Measurements from ENCODE around the gene TSPOAP1. TPM values are rescaled to one million over a fixed set of nuclear protein-coding genes. Genes with fewer than 3 reads are reported as not detected.
A peak's percentile ranks its signal among the peaks of the same experiment; 100 is the strongest.

TSPOAP1 gene
- total RNA-seq, 8 experiments from 2014 or later = 0.76 to 23.0 (median 13.2) TPM

DNA sequence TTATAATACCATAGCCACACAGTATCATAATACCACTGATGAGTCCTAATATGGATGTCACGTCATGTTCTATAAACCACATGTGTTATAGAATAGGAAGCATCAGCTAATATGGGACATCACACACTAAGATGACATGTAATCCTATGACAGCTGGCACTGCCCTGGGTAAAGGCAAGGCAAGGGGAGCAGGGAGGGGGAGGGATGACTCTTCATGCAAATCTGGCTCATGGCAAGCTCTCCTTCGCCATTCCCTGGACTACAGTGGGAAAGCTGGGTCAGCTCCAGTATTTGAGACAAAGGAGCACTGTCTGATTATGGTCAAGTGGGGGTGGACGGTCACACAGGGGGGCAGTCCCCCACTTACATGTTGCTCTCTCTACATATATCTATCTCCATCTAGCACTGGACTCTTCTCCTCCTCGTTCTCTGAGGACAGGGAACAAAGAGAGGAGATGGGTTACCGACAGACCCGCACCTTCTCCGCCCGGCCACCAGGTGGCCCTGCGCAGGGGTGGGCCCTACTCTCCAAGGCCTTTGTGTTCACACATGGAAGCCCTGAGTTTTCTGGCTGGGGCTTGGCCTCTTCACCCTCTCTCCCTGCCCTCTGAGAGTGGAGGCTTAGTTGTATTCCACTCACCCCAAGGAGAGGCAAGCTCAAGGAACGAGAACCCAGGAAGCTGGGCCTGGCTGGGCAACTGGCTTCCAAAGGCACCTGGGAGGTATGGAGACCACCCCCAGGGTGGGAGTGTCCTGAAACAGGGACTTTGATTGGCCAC, 24.4 kb downstream of the TSPOAP1 start:
- WGBS, 10 experiments = 50 to 67% methylated on average over 2 to 7 of the region's 10 CpGs; no CpG with 5 or more reads in 8 of the 10 experiments
- in situ Hi-C loops (cut with MboI; ENCODE audit: low pct_unique_long_range_greater_than_20kb in 2 of 9, low sequenced_read_pairs in 9 of 9, unreplicated experiment in 9 of 9) = no loop called here
- H3K4me1 ChIP-seq (replicated peaks in 1 of 2) = no peaks in the 10 kb centered on the region
- peak in 5 of 8 experiments; percentile 26 to 89 (median 86) for ATAC-seq (replicated peaks in 6 of 8)
- no peak overlapping the region for H3K27ac ChIP-seq
- no peak overlapping the region for H3K4me3 ChIP-seq

DNA sequence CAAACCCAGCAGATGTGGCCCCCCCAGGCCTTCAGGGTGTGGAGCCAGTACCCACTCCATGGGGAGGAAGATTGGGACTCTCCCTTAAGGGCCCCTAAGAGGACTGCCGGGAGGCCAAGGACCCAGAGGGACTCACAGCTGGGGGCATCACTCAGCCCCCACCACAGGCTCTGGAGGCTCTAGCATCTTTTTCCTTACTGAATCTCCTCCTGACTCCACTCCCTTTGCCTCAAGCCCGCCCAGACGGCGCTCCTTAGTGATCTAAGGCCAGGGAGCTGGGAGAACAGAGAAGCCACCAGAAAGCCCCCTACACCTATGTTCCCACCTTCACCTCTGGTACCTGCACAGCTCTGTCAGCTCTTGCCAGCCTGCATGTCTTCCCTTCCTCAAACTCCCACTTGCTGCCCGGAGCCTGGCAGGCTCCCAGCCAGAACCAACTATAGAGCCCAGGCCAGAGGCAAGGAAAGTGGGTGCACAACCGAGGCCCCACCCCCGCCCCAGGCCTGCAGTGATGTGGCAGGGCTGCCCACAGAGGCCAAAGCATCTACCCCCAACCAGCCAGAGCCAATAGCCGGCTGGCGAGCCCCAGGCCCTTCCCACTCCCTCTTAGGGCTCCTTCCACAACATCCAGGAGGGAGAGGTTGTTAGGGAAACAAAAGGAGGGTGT, 25.5 kb downstream of the TSPOAP1 start:
- Histone ChIP-seq H3K27ac (no peak overlapping the region), H3K4me3 (no peak overlapping the region), H3K4me1 (replicated peaks in 1 of 2) (no peaks in the 10 kb centered on the region)
- WGBS, 10 experiments = 50 to 88% (median 63%) methylated on average over 3 of the region's 9 CpGs; no CpG with 5 or more reads in 6 of the 10 experiments
- ATAC-seq (replicated peaks in 6 of 8) = no peak
- in situ Hi-C loops (cut with MboI; ENCODE audit: low pct_unique_long_range_greater_than_20kb in 2 of 9, low sequenced_read_pairs in 9 of 9, unreplicated experiment in 9 of 9) = no loop called here

DNA sequence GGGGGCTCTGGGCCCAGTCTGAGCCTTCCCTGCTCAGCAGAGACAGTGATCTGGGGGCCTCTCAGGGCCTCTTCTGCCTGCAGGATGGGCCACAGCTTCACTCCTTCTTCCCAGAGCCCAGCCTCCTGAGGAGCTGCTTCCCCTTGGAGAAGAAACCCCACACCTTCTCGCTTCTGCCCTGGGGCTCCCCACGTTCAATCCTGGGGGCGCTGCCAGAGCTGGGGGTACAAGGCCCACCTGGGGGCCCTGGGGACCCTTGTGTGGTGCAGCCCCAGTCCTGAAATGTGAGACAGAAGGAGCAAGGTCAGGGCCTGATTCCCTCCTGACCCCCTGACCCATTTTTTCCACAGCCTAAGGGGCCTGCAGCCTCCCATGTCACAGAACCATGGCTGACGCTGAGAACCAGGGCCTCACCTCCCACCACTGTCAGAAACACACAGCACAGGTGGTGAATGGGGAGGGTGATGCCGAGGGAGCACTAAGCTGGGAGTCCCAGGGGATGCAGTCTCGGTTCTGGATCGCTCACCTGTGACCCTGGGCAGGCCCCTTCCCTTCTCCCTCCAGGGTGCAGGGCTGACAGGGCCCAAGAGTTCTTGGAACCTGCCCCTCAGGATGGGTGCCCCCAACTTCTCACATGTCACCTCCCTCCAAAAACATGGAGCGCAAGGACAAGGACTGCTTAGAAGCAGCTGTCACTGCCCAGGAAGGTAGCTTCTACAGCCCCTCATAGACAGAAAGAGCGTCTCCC, 26.2 kb downstream of the TSPOAP1 start:
- in situ Hi-C loops (cut with MboI; ENCODE audit: low pct_unique_long_range_greater_than_20kb in 2 of 9, low sequenced_read_pairs in 9 of 9, unreplicated experiment in 9 of 9) = no loop called here
- WGBS, 10 experiments = 30 to 100% (median 83%) methylated on average over 1 to 2 of the region's 9 CpGs; no CpG with 5 or more reads in 4 of the 10 experiments
- H3K4me3 ChIP-seq = no peak overlapping the region
- no peak overlapping the region for H3K27ac ChIP-seq
- ATAC-seq (replicated peaks in 6 of 8) = no peak
- no peaks in the 10 kb centered on the region for H3K4me1 ChIP-seq (replicated peaks in 1 of 2)

DNA sequence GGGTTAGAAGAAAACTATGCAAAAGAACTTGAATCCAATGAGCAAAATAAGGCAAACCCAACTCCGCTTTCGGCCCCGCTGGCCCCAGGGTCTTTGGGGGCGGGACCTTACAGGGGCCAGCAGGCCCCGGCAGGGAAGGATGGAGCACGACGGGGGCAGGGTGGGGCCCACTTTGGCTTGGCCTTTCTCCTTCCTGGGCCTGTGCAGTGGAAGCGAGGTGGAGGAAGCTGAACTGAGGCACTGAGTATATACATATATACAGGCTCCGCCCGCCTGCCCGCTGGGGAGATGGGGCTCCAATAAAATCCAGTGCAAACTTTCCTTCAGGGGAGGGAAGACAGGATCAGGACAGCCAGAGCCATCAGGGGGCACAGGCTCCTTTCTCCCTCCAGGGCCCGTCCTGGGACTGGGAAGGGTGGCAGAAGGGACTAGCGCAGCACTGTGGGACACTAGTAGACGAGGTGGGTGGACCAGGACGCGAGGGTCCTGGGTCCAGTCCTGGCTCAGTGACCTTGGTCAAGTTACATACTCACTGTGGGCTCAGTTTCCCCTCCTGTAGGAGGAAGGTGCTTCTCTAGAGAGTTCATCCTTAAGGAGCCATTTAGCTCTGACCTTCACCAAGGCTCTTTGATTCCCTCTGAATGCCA, 27.0 kb downstream of the TSPOAP1 start:
- Histone ChIP-seq H3K4me3 (no peak overlapping the region), H3K4me1 (replicated peaks in 1 of 2) (no peaks in the 10 kb centered on the region), H3K27ac (no peak overlapping the region)
- ATAC-seq (replicated peaks in 6 of 8) = peak in 3 of 8 experiments; percentile 72 to 78 (median 73)
- 97% methylated on average over 6 of the region's 16 CpGs; no CpG with 5 or more reads in 9 of the 10 experiments for WGBS, 10 experiments
- in situ Hi-C loops (cut with MboI; ENCODE audit: low pct_unique_long_range_greater_than_20kb in 2 of 9, low sequenced_read_pairs in 9 of 9, unreplicated experiment in 9 of 9) = no loop called here

DNA sequence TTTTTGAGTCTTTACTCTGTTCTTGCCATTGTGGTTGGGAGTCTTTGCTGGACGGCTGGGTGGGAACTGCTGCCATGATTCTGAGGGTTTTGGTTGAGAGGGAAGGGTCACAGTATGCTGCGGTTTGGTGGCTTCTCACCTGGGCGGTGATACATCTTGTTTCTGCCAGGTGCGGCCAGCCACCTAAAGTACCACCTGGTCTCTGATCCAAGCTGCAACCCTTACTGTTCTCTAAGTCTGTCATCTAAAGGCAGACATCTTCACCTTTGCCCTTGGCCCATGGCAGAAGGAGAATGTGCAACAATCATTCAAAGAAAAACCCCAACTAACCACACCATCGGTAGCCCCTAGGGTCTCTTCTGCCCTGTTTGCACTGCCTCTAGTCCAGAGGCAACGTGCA, 28.3 kb downstream of the TSPOAP1 start:
- 0 to 100% (median 79%) methylated on average over 1 to 5 of the region's 6 CpGs for WGBS, 10 experiments
- no peak for ATAC-seq (replicated peaks in 6 of 8)
- H3K27ac ChIP-seq = no peak overlapping the region
- in situ Hi-C loops (cut with MboI; ENCODE audit: low pct_unique_long_range_greater_than_20kb in 2 of 9, low sequenced_read_pairs in 9 of 9, unreplicated experiment in 9 of 9) = no loop called here
- no peaks in the 10 kb centered on the region for H3K4me1 ChIP-seq (replicated peaks in 1 of 2)
- H3K4me3 ChIP-seq = no peak overlapping the region

DNA sequence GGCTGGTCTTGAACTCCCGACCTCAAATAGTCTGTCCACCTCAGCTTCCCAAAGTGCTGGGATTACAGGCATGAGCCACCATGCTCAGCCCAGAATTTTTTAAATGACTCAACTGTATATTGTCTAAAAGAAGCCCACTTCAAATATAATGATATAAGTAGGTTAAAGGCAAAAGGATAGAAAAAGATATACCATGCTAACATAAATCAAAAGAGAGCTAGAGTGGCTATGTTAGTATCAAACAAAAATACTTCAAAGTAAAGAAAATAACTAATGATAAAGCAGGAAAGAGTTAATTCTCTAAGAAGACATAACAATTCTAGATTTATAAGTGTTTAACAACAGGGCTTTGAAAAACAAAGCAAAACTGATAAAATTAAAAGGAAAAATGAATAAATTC, 34.6 kb downstream of the TSPOAP1 start:
- 9 to 83% (median 71%) methylated on average over 1 of the region's 1 CpG; no CpG with 5 or more reads in 5 of the 10 experiments for WGBS, 10 experiments
- Histone ChIP-seq H3K4me3 (no peak overlapping the region), H3K27ac (no peak overlapping the region), H3K4me1 (replicated peaks in 1 of 2) (no peaks in the 10 kb centered on the region)
- no peak for ATAC-seq (replicated peaks in 6 of 8)
- in situ Hi-C loops (cut with MboI; ENCODE audit: low pct_unique_long_range_greater_than_20kb in 2 of 9, low sequenced_read_pairs in 9 of 9, unreplicated experiment in 9 of 9) = no loop called here

DNA sequence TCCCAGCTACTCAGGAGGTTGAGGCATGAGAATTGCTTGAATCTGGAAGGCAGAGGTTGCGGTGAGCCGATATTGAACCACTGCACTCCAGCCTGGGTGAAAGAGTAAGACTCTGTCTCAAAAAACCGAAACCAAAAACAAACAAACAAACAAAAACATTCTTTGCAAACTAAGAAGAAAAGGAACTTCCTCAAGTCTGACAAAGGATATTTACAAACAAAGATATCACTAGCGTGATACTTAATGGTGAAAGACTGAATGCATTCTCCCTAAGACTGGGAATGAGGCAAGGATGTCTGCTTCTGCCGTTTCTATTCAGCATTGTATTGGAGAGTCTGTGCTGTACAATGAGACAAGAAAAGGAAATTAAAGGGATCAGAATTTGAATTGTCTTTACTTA, 37.3 kb downstream of the TSPOAP1 start:
- in situ Hi-C loops (cut with MboI; ENCODE audit: low pct_unique_long_range_greater_than_20kb in 2 of 9, low sequenced_read_pairs in 9 of 9, unreplicated experiment in 9 of 9) = no loop called here
- Histone ChIP-seq H3K4me3 (no peak overlapping the region), H3K27ac (no peak overlapping the region), H3K4me1 (replicated peaks in 1 of 2) (no peaks in the 10 kb centered on the region)
- ATAC-seq (replicated peaks in 6 of 8) = no peak
- 10 to 96% (median 76%) methylated on average over 2 to 5 of the region's 5 CpGs for WGBS, 10 experiments

DNA sequence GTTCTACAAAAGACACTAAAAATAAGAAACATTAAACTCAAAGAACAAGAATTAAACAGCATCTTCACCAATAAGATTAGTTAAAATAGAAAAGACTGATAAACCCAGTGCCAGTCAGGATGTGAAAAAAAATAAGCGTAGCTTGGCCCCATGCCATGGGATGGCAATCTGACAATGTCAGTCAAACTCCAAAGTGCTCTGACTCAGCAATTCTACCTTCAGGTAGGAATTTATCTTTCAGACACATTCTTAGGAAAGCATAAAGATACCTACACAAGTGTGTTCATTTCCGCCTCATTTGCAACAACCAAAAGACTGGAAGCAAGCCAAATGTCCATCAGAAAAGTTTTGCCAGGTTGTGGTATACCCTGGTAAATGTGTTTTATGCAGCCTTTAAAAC, 38.7 kb downstream of the TSPOAP1 start:
- no peaks in the 10 kb centered on the region for H3K4me1 ChIP-seq (replicated peaks in 1 of 2)
- WGBS, 10 experiments = 29 to 100% (median 71%) methylated on average over 1 to 2 of the region's 2 CpGs; no CpG with 5 or more reads in 1 of the 10 experiments
- ATAC-seq (replicated peaks in 6 of 8) = no peak
- H3K27ac ChIP-seq = no peak overlapping the region
- in situ Hi-C loops (cut with MboI; ENCODE audit: low pct_unique_long_range_greater_than_20kb in 2 of 9, low sequenced_read_pairs in 9 of 9, unreplicated experiment in 9 of 9) = no loop called here
- no peak overlapping the region for H3K4me3 ChIP-seq

DNA sequence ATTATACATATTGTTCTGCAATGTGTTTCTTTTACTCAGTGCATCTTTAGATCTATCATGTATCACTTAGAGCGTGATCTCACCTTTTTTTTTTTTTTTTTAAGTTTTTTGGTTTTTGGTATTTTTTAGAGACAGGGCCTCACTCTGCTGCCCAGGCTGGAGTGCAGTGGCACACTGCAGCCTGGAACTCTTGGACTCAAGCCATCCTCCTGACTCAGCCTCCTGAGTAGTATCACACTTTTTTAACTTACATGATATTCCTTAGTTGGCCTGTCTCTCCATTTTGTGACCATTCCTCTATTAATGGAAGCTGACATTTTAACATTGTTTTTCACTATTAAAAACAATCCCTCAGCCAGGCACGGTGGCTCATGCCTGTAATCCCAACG, 43.2 kb downstream of the TSPOAP1 start:
- WGBS, 10 experiments = 45 to 100% (median 99%) methylated on average over 1 to 3 of the region's 3 CpGs
- no peaks in the 10 kb centered on the region for H3K4me1 ChIP-seq (replicated peaks in 1 of 2)
- no peak for ATAC-seq (replicated peaks in 6 of 8)
- H3K4me3 ChIP-seq = no peak overlapping the region
- in situ Hi-C loops (cut with MboI; ENCODE audit: low pct_unique_long_range_greater_than_20kb in 2 of 9, low sequenced_read_pairs in 9 of 9, unreplicated experiment in 9 of 9) = no loop called here
- H3K27ac ChIP-seq = no peak overlapping the region

DNA sequence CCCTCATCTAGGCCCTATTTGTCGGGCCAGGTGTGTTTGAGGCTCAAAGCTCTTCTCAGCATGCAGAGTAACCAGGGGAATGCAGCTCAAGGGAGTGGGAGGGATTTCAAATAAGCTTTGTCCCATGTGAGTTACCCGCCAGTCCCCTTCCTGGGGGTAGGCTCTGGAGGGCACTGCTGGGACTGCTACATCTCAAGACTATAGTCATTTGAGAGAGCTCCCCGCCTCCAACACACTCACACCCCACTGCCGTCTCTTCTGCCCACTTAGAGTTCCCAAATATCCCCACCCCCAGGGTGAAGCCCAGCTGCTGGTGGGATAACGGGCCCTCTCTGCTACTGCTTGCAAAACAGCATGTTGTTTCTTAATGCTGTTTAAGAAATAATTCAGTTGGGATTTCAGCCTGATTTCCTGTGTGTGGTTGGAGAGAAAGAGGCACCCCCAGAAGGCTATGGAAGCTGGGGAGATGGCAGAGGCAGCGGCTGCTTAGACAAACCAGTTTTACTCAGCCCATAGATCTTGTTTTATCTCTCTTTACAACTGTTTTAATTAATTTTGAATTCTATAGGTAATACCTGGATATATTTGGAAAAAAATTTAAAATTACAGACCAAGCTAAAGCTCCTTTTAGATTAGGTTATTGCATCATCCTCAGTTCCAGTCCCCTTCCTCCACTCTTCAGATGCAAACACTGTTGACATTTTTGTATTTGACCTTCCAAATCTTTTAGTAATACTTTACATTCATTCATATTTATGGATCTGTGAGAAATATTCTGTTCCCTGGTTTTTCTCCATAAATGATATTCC, 43.8 kb downstream of the TSPOAP1 start:
- no peak for ATAC-seq (replicated peaks in 6 of 8)

DNA sequence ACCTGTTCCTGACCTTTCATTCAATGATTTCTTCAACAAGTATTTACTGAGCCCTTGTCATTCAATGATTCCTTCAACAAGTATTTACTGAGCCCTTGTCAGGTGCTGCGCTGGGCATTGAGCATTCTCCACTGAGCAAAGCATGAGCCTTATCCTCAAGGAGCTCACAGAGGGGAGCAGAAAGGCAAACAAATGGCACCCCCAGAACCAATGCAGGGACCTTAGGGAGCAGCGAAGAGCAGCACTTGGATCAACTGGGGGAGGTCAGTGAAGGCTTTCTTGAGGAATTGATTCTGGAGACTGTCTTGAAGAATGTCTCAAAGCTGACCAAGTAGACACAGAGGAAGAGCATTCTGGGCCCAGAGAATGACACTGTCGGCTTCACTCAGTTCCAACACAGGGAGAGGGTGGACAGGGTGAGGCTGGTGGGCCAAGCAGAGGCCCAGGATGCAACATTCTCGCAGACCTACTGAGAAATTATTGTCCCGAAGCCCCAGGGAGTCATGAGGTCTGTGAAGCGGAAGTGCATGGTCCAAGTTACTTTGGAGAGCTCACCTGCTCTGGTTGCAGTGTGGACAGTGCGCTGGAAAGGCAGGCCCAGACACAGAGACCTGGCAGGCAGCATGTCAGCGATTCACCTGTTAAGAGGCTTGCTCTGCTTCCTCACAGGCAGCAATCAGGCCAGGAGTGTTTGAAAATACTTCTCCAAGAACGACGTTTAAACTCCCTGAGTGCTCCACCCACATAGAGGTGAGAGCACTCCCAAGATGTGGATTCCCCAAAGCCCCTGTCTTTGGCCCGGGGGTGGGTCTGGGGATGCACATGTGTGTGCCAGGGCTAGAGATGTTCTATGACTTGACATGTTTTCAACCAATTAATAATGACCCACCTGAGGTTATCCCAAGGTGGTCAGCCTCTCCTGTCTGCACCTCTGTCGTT, 44.7 kb downstream of the TSPOAP1 start:
- Histone ChIP-seq H3K27ac (no peak overlapping the region), H3K4me1 (replicated peaks in 1 of 2) (peaks cover 0 to 4% of the 10 kb centered on the region in 2 donors), H3K4me3 (no peak overlapping the region)
- in situ Hi-C loops (cut with MboI; ENCODE audit: low pct_unique_long_range_greater_than_20kb in 2 of 9, low sequenced_read_pairs in 9 of 9, unreplicated experiment in 9 of 9) = no loop called here
- no peak for ATAC-seq (replicated peaks in 6 of 8)
- WGBS, 10 experiments = 0 to 100% (median 80%) methylated on average over 1 to 9 of the region's 12 CpGs

More for the DNA sequence above, 43.8 kb downstream of the TSPOAP1 start:
- Histone ChIP-seq H3K4me1 (replicated peaks in 1 of 2) (no peaks in the 10 kb centered on the region), H3K27ac (no peak overlapping the region), H3K4me3 (no peak overlapping the region)
- WGBS, 10 experiments = 0 to 100% (median 50%) methylated on average over 1 to 5 of the region's 6 CpGs; no CpG with 5 or more reads in 3 of the 10 experiments
- in situ Hi-C loops (cut with MboI; ENCODE audit: low pct_unique_long_range_greater_than_20kb in 2 of 9, low sequenced_read_pairs in 9 of 9, unreplicated experiment in 9 of 9) = no loop called here
